HG03442 (cell line): ENCODE data around the gene RFT1.

Experiments used
- ATAC-seq: cut with Tn5 transposase; IDR thresholded peaks from one replicate; pipeline ENCODE4 v1.9.1; 2021; ENCODE audit warnings: mild to moderate bottlenecking, moderate library complexity; ENCODE audit not compliant: unreplicated experiment

RFT1 gene

GRCh38 chr3:53129344-53129743 lies 891 bp downstream of the RFT1 start:
- no peak for ATAC-seq

- no peak for ATAC-seq
Measured at GRCh38 chr3:53126601-53127000, 3.6 kb downstream of the RFT1 start.

- no peak for ATAC-seq
Measured at GRCh38 chr3:53123953-53124352, 6.3 kb downstream of the RFT1 start.

GRCh38 chr3:53123510-53123909 lies 6.7 kb downstream of the RFT1 start:
- ATAC-seq, result no peak

GRCh38 chr3:53122933-53123305 lies 7.3 kb downstream of the RFT1 start:
- no peak for ATAC-seq

- ATAC-seq, result no peak
Measured at GRCh38 chr3:53122255-53122932, 7.8 kb downstream of the RFT1 start.

GRCh38 chr3:53120336-53120735 lies 9.9 kb downstream of the RFT1 start:
- ATAC-seq, result no peak

- ATAC-seq, result no peak
Measured at GRCh38 chr3:53116956-53117355, 13.3 kb downstream of the RFT1 start.

GRCh38 chr3:53114412-53115074 lies 15.7 kb downstream of the RFT1 start:
- no peak for ATAC-seq

- ATAC-seq, result no peak
Measured at GRCh38 chr3:53114011-53114400, 16.2 kb downstream of the RFT1 start.

GRCh38 chr3:53113293-53114010 lies 16.8 kb downstream of the RFT1 start:
- ATAC-seq, result no peak

- no peak for ATAC-seq
Measured at GRCh38 chr3:53111822-53112221, 18.4 kb downstream of the RFT1 start.

GRCh38 chr3:53109891-53110771 lies 20.1 kb downstream of the RFT1 start:
- ATAC-seq, result no peak

GRCh38 chr3:53109190-53109589 lies 21.0 kb downstream of the RFT1 start:
- no peak for ATAC-seq

- no peak for ATAC-seq
Measured at GRCh38 chr3:53104762-53105161, 25.5 kb downstream of the RFT1 start.

- no peak for ATAC-seq
Measured at GRCh38 chr3:53103397-53104296, 26.6 kb downstream of the RFT1 start.

- peak; percentile 81 for ATAC-seq
Measured at GRCh38 chr3:53102601-53103147, 27.6 kb downstream of the RFT1 start.

- ATAC-seq, result no peak
Measured at GRCh38 chr3:53101956-53102355, 28.3 kb downstream of the RFT1 start.

GRCh38 chr3:53100818-53101466 lies 29.3 kb downstream of the RFT1 start:
- no peak for ATAC-seq
